Activated gamma-delta T cell treated with anti-CD3 and anti-CD28 coated beads, Interleukin-2, amount 50 U/mL, for 16 hours (primary cell): ENCODE results near the gene KCTD14.
"Not testable (repeated sequence)": the region's sequence is repeated elsewhere in the genome, so short reads cannot be mapped to it uniquely, and the experiment has no call there.

Experiments
- DNase-seq: peaks from one replicate; pipeline ENCODE4 v3.0.0-alpha.2; 2020; ENCODE audit warnings: low read depth

KCTD14 gene, protein sequence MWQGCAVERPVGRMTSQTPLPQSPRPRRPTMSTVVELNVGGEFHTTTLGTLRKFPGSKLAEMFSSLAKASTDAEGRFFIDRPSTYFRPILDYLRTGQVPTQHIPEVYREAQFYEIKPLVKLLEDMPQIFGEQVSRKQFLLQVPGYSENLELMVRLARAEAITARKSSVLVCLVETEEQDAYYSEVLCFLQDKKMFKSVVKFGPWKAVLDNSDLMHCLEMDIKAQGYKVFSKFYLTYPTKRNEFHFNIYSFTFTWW

DNA sequence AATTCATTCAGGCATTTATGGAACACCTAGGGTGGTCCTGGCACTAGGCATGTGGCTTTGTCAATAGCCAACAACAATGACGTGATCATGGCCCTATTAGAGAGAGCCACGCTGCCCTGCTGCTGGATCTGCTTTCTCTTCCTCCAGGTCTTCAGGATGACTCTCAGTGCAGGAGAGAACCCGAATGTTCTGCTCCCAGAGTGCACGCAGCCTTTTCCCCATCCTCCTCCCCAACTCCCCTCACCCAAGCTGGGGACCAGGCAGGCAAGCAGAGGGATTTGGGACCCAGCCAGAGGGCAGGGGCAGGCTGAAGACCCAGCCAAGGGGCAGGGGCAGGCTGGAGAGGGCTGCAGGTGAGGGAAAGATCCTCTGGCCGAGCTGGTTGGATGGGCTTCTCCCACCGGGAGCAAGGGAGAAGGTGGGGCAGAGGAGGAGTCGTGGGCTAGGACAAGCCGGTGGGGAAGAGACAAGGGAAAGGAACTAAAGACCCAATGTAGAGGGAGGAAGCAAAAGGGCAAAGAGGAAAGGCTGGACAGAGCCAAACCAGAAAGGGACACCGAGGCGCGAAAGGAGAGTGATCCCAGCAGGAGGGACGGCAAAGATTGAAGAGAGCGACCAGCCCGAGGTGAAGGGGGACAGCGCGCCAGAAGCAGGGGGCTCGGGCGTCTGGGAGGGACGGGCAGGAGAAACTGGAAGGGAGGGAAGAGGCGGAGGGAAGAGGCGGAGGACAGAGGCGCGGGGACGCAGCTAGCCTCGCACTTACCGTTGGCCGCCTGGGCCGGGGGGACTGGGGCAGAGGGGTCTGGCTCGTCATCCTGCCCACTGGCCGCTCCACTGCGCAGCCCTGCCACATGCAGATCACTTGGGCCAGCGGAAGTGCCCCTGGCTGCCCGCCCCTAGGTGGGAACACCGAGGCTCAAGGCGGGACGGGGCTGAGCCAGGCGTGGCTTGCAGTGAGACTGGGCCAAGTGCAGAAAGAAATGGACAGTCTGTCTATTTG lies at the start of gene KCTD14:
KCTD14 (minus strand) TSS at position 880 of the 1,000 bp plus-strand sequence; CDS start at position 853, 27 bp downstream.
- DNase-seq = no peak

DNA sequence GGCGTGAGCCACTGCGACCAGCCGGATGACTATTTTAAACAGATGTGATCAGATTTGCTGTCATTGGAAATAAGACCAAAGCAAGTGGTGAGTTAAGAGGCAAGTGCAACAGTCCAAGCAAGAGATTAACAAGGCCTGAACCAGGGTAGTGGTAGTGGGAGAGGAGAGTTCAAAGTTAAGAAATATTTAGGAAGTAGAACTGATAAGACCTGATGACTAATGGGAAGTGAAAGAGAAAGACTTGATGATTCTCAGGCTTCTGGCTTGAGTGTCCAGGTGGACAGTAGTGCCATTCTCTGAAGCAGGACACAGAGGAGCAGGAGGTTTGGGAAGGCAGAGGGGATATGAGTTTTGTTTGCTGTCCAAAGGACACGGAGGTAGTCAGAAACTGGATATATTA lies 49.4 kb upstream of the KCTD14 start:
- no peak for DNase-seq

DNA sequence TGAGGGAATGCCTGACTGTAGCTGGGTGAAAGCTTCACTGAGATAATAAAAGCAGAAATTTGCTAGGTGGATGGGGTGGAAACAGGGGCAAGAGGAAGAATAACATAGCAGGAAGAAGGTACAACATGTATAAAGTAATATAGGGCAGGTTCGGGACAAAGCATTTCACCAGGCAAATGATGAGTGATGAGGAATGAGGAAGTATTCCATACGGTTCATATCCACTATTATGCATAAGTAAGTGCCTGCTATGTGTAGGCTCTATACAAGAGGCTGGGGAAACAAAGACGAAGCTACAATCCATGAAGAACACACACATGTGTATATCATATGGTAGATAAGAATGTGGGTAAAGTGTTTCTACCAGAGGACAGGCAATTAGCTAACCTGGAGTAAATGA lies 48.6 kb upstream of the KCTD14 start:
- DNase-seq = no peak

DNA sequence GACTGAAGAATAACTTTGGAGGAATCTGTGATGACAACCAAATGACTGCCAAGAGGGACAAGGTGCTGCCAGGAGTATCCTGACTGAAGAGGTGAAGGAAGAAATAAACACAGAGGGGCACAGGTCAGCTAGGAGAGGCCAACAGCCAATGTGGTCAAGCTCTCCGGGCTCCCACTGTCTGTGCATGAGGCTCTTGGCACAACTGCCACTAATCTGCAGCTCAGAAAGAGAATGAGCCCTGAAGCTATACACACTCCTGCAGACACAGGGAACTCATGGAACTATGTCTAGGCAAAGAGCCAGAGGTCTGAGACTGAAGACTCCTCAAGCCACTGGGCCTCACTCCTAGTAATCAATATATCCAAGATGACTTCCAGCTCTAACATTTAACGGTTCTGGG lies 47.5 kb upstream of the KCTD14 start:
- DNase-seq = no peak

DNA sequence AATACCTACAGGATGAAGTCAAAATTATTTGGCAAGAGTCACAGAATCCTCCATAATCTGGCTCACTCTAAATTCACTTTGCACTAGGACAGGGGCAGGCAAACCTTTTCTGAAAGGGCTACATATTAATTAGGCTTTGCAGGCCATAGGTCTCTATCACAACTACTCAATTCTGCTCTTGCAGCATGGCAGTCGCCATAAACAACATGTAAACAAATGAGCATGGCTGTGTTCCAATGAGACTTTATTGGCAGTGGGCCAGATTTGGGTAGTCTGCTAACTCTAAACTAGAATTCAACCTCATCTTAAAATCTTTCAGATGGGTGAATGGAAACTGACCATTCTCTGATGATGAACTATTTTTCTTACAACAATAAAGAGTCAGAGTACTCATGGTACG lies 46.4 kb upstream of the KCTD14 start:
- DNase-seq = no peak

DNA sequence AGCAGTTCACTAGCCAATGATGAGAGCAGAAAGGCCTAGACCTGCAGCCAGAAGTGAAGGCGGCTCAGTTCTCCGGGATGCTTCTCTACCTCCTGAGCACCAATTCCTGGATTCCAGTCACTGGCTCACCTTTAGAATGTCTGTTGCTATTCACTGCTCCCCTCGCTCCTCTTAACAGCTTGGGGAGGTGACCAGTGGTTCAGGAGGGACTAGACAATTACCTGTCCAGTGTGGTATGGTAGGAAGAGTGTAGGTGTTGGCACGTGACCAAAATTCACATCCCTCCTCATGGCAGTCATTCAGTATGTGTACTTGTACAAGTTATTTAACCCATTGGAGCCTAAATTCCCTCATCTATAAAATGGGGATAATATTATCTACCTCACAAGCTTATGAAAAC lies 44.6 kb upstream of the KCTD14 start:
- DNase-seq = no peak

DNA sequence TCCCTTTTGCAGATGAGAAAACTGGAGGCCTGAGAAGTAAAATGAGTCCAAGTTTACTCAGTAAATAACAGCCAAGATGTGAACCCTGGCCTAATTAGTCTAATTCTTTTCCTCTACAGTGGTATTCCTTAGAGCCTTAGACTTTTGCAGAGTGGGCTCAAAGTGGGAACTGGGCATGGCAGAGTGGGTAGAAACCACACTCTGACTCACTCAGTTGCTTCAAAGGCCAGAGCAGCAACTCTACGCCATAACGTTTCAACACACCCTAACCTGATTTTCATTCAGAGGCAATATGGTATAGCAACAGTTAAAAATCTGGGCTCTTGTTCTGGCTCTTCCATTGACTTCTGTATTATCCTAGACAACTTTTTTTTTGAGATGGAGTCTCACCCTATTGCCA lies 43.4 kb upstream of the KCTD14 start:
- DNase-seq = no peak

DNA sequence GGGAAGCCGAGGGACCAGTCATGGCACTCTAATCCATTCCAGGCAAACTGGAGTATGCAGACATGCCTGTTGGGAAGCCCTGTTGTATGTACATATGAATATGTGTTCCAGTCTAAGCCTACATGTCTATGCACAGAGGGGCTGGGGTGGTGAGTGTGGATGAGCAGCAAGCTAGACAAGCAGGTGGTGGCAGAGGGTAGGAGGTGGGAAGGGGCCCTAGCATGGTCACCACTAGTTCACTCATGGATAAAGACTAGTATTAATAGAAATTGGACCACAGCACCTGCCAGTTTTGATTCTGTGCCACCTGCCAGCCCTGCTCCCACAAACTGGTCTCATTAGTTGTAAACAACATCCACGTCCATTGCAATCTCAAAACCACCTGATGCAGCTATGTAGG lies 42.1 kb upstream of the KCTD14 start:
- DNase-seq = no peak

DNA sequence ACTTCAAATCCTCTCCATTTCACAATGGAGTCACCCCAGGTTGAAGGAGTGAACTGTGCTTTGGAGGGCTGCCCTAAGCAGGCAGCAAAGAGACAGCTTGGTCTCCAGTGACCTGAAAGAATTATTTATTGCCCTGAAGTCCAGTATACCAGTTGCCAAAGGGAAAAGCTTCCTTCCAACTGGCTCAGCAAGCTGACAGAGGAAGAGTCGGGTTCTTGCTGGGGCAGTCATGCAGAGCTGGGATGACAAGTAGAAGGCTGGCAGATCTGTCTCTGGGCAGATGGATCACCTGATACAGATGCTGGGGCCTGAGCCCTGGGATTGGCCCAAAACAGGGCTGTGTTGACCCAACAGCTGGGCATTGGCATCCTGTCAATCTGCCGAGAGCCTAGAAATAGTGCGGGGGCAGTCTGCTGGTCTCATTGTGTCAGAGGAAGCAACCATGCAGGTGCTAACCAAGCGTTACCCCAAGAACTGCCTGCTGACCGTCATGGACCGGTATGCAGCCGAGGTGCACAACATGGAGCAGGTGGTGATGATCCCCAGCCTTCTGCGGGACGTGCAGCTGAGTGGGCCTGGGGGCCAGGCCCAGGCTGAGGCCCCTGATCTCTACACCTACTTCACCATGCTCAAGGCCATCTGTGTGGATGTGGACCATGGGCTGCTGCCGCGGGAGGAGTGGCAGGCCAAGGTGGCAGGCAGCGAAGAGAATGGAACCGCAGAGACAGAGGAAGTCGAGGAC lies 40.5 kb upstream of the KCTD14 start, which contains the start of gene THRSP:
THRSP (plus strand) TSS at position 422 of the 742 bp plus-strand sequence; CDS start at position 443, 21 bp downstream.
- DNase-seq = no peak

DNA sequence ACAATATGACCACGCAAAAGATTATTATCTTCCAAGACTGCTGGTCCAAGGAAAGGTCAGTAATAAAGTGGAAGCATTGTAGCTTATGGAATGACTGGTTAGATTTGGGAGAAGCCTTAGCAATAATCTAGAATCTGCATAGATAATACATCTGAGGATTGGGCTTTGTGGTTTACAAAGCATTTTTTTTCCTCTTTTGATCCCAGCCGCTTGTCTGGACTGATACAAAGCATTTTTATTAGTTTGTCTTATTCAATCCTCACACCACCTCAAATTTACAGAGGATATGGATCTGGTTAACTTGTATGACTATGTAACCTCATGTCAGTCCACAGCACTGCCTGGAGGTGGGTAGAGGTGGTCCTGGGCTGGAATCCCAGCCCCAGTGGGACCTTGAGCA lies 39.6 kb upstream of the KCTD14 start:
- DNase-seq = no peak

DNA sequence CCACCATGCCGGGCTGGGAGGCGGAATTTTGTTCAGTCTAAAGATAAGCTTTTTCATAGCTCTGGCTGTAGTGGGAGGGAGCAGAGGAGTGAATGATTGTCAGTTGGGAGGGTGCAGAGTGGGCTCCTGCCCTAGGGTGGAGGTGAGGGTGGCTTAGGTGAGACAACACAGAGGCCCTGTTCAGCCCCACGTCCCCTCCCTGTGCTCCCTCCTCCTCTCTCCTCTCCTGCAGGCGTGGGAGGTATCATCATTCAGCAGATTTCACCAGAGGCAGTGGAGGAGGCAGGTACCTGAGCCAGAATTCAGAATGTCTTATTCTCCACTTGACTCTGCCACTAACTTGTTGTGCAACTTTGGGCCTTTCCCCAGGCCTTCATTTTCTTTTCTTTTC lies 38.8 kb upstream of the KCTD14 start:
- no peak for DNase-seq

DNA sequence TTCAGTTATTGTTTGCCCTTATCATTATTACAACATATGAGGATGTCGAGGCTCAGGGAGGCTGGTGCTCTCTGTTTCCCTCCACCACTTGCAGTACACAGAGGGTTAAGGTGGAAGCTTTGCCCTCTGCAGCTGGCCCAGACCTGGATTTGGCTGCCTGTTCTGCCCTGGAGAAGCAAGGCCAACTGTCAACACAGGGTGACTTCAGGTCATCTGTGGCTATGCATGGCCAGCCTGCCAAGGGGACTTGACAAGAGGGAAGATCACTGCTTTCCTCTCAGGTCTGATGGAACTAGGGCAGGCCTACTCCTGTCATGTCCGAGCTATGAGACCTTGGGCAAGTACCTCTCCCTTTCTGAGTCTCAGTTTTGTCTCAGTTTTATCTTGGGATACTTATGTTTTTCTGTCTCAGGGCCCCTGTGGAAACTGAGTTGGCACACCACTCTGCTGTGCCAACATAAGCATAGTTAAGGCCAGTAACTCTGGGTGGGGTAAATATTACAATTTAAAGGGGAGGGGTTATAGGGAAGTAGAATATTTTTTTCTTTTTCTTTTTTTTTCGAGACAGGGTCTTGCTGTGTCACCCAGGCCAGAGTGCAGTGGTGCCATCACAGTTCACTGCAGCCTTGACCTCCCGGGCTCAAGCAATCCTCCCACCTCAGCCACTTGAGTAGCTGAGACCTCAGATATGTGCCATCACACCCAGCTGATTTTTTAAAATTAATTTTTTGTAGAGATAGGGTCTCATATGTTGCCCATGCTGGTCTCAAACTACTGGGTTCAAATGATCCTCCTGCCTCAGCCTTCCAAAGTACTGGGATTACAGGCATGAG lies 38.2 kb upstream of the KCTD14 start:
- no peak for DNase-seq

DNA sequence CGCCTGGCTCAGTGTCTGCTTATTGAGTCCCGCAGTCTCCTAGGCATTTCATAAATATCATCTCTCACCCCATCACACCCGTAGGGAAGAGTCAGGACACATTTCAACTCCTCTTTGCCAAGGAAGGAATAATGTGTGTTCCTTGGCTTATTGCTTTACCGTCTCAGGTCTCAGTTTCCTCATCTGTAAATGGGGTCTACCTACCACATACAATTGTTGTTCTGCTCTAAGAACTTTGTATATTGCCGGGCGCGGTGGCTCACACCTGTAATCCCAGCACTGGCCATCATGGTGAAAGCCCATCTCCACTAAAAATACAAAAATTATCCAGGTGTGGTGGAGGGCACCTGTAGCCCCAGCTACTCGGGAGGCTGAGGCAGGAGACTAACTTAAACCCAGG lies 37.5 kb upstream of the KCTD14 start:
- no peak for DNase-seq

DNA sequence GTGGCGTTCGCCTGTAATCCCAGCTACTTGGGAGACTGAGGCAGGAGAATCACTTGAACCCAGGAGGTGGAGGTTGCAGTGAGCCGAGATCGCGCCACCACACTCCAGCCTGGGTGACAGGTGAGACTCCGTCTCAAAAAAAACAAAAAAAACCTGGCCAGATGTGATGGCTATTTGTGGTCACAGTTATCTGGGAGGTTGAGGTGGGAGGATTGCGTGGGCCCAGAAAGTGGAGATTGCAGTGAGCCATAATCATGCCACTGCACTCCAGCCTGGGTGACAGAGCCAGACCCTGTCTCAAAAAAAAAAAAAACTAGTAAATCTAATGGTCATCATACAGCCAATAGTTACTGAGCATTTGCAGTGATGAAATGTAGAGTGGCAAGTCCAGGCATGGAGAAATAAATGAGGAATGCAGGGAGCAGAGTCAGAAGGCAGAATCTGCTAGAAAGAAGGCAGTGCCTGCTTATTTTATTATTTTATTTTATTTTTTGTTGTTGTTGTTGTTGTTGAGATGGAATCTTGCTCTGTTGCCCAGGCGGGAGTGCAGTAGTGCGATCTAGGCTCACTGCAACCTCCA lies 36.8 kb upstream of the KCTD14 start:
- not testable (repeated sequence) for DNase-seq

DNA sequence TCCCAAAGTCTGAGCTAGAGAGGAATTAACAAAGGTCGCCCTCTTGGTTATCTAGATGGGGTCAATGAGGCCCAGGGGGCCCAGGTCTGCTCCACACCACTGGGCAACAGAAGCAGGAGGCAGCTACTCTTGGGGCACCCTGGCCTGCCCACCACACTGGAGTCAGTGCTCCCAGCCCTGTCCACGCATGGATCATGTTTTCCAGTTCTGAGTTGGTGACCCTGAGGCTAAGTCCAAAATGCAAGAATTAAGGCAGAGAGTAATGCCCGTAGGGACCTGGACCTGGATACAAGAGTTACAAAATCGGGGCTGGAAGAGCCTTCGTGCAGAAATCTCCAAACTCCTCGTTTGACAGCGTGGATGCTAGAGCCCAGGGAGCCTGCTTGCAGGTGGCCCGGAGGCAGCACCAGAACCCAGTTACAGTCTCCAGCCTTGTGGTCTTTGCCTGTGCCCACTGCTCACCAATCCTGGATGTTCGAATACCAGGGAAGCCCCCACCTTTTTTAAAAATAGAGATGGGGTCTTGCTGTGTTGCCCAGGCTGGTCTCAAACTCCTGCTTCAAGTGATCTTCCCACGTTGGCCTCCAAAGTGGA lies 34.5 kb upstream of the KCTD14 start:
- DNase-seq = no peak

DNA sequence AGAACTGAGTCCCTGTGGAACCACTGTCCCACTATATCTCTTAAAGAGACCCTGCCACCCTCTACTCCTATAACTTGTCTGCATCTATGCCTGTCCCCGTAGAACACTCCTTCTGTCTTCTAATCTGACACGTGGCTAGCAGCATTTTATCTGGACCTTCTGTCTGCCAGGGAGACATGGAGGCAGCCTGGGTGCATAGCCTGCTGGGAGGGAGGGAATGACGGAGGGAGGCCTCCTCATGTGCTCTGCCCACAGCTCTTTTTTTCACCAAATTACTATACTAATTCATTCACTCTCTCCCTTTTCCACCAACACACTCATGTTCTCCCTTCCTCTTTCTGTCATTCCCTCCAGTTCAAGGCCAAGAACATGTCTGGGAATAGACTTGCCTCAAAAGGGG lies 33.0 kb upstream of the KCTD14 start:
- DNase-seq = no peak

DNA sequence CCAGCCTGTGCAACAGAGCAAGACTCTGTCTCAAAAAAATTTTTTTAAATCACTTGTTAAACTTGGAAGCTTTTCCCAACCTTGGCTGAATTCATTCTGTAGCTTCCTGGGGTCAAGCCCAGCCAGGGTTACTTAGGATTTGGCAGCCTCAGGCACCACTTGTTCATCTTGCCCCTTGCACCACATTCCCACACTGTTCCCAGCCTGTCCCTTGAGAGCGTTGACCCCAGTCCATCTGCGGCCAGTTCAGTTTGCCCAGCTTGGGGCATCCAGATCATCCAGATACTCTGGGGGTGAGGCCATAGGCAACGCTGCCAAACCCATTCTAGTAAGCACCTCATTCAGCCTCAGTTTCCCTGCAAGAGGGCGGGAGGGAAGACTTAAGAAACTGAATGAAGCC lies 31.9 kb upstream of the KCTD14 start:
- no peak for DNase-seq

DNA sequence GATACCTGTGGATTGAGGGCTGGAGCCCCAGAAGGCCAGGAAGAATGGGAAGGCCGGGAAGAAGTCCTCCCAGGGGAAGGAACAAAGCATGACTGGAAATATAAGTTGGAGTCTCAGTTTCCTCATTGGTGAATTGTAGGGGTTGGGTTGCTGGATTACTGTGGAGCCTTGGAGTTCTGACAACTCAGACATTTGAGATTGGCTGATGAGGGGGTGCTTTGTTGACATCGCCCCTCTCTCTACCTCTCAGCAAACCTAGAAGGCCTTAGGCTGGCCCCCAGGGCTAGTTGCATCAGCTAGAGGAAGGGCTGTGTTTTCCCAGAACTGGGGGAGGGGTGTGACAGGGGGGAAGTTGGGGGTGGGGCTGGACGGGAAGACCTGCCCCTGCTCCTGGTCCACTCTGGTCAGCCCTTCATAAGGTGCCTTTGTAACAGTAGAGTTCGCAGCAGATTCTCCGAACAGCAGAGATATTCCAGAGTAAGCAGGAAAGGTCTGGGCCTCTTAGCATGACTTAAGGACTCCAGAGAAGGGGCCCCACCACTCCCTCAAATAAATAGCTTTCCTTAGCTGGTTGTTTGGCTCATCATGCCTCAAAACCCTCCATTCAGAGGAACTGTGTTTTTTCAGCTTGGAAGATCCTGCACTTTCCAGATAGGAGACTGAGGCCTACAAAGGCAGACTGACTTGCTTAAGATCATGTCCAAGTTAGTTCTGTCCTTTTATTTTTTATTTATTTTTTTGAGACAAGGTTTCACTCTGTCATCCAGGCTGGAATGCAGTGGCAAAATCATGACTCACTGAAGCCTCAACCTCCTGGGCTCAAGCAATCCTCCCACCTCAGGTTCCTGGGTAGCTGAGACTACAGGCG lies 28.1 kb upstream of the KCTD14 start:
- DNase-seq = no peak

DNA sequence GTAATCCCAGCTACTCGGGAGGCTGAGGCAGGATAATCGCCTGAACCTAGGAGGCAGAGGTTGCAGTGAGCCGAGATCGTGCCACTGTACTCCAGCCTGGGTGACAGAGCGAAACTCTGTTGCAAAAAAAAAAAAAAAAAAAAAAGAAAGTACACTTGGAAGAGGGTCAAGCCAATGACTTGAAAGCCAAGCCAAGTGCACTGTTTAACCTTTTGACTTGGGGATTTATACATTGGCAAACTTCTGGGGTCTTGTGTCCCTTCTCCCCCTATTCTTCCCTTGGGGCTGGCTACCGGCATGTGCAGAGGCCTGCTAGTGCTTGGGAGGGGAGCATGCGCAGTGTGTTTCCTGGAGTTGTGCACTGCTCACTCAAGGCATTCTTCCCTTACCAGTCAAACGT lies 26.3 kb upstream of the KCTD14 start:
- DNase-seq = no peak

DNA sequence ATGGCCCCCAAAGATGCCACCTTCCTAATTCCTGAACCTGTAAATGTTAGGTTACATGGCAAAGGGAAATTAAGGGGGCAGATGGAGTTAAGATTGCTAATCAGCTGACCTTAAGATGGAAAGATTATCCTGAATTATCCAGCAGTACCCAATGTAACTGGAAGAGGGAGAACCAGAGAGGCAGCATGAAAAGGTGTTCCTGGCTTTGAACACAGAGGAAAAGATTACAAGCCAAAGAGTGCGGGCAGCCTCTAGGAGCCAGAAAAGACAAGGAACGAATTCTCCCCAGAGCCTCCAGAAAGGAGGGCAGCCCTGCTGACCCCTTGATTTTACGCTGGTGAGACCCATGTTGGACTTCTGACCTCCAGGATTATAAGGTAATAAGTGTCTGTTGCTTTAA lies 25.5 kb upstream of the KCTD14 start:
- no peak for DNase-seq
